ENCODE measurements around the gene SRRM3.

GRCh38 chr7:76234282-76234584 lies 32.5 kb downstream of the SRRM3 start:
- TF ChIP-seq, protein P1, sequence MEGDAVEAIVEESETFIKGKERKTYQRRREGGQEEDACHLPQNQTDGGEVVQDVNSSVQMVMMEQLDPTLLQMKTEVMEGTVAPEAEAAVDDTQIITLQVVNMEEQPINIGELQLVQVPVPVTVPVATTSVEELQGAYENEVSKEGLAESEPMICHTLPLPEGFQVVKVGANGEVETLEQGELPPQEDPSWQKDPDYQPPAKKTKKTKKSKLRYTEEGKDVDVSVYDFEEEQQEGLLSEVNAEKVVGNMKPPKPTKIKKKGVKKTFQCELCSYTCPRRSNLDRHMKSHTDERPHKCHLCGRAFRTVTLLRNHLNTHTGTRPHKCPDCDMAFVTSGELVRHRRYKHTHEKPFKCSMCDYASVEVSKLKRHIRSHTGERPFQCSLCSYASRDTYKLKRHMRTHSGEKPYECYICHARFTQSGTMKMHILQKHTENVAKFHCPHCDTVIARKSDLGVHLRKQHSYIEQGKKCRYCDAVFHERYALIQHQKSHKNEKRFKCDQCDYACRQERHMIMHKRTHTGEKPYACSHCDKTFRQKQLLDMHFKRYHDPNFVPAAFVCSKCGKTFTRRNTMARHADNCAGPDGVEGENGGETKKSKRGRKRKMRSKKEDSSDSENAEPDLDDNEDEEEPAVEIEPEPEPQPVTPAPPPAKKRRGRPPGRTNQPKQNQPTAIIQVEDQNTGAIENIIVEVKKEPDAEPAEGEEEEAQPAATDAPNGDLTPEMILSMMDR (IDR thresholded peaks at IDR 0.05; ENCODE audit: low read length) = no peak
- TF ChIP-seq EZH2 (IDR thresholded peaks at IDR 0.05; ENCODE audit: borderline replicate concordance, low read length) = no peak

Measured in OCI-LY1 (cell line).